Pulmonary artery endothelial cell (primary cell): ENCODE results near the gene TMEM74B. TPM values are rescaled to one million over a fixed set of nuclear protein-coding genes. Genes with fewer than 3 reads are reported as not detected.

Experiments
- DNase-seq: peaks from one replicate; pipeline ENCODE4 v3.0.0-alpha.2; 2011; ENCODE audit warnings: low read depth, low spot score
- total RNA-seq: library from RNA; depleted of rRNA; stranded (reverse); fragments of >200 nt; gene quantifications from 2 replicates; pipeline ENCODE4 v1.2.3, GENCODE V29; 2014

Gene TMEM74B
- total RNA-seq, 1 donor from 2014 or later = 0.07 TPM

GRCh38 chr20:1205802-1206201 is 21.0 kb upstream of the TMEM74B start:
- DNase-seq = no peak

- DNase-seq = no peak
Observed at GRCh38 chr20:1204576-1204975, 19.8 kb upstream of the TMEM74B start.

- no peak for DNase-seq
Observed at GRCh38 chr20:1204113-1204512, 19.3 kb upstream of the TMEM74B start.

- no peak for DNase-seq
Observed at GRCh38 chr20:1203630-1204029, 18.8 kb upstream of the TMEM74B start.

GRCh38 chr20:1202762-1203504 is 18.2 kb upstream of the TMEM74B start, which contains the start of gene C20orf202:
Gene C20orf202 (plus strand): TSS chr20:1203454. CDS start chr20:1203586, 132 bp downstream.
- no peak for DNase-seq

GRCh38 chr20:1199964-1200363 is 15.2 kb upstream of the TMEM74B start:
- no peak for DNase-seq

GRCh38 chr20:1199212-1199873 is 14.6 kb upstream of the TMEM74B start:
- no peak for DNase-seq

- no peak for DNase-seq
Observed at GRCh38 chr20:1198751-1199150, 14.0 kb upstream of the TMEM74B start.

GRCh38 chr20:1197801-1198200 is 13.0 kb upstream of the TMEM74B start:
- no peak for DNase-seq

- DNase-seq = no peak
Observed at GRCh38 chr20:1196634-1197033, 11.9 kb upstream of the TMEM74B start.

- no peak for DNase-seq
Observed at GRCh38 chr20:1195226-1195625, 10.4 kb upstream of the TMEM74B start.

GRCh38 chr20:1191299-1191698 is 6.5 kb upstream of the TMEM74B start:
- DNase-seq = no peak

- DNase-seq = no peak
Observed at GRCh38 chr20:1190847-1191246, 6.1 kb upstream of the TMEM74B start.

GRCh38 chr20:1189827-1190226 is 5.0 kb upstream of the TMEM74B start:
- DNase-seq = no peak

GRCh38 chr20:1188347-1188746 is 3.6 kb upstream of the TMEM74B start:
- DNase-seq = no peak

GRCh38 chr20:1187605-1188171 is 2.9 kb upstream of the TMEM74B start:
- DNase-seq = no peak

- no peak for DNase-seq
Observed at GRCh38 chr20:1186367-1186991, 1.7 kb upstream of the TMEM74B start.

GRCh38 chr20:1185790-1186334 is 1.1 kb upstream of the TMEM74B start:
- no peak for DNase-seq

- DNase-seq = no peak
Observed at GRCh38 chr20:1185316-1185741, 548 bp upstream of the TMEM74B start.

GRCh38 chr20:1184260-1184637 is 532 bp downstream of the TMEM74B start:
- DNase-seq = no peak

- DNase-seq = no peak
Observed at GRCh38 chr20:1183153-1183552, 1.6 kb downstream of the TMEM74B start.

GRCh38 chr20:1182106-1182505 is 2.7 kb downstream of the TMEM74B start:
- DNase-seq = no peak
